Activated naive CD8-positive, alpha-beta T cell treated with anti-CD3 and anti-CD28 coated beads, Interleukin-2, amount 50 U/mL, for 24 hours (primary cell): ENCODE data around the gene POLDIP2.

Experiments used
- ATAC-seq: fragments of 150-1000 bp; cut with Tn5 transposase; one replicate; pipeline ENCODE4 v1.10.0; 2021
- DNase-seq: peaks from one replicate; pipeline ENCODE4 v3.0.0; 2021
- H3K27ac Mint-ChIP-seq: one replicate; pipeline ENCODE4 v1.8.0; 2021; ENCODE audit warnings: mild to moderate bottlenecking, mixed read lengths
- H3K27me3 Mint-ChIP-seq: one replicate; pipeline ENCODE4 v1.8.0; 2021; ENCODE audit warnings: mixed read lengths
- H3K36me3 Mint-ChIP-seq: one replicate; pipeline ENCODE4 v1.8.0; 2021; ENCODE audit warnings: low read depth, mixed read lengths
- H3K4me1 Mint-ChIP-seq: one replicate; pipeline ENCODE4 v1.8.0; 2021; ENCODE audit warnings: mixed read lengths
- H3K4me3 Mint-ChIP-seq: one replicate; pipeline ENCODE4 v1.8.0; 2021; ENCODE audit warnings: mild to moderate bottlenecking, moderate library complexity, mixed read lengths
- H3K9me3 Mint-ChIP-seq: one replicate; pipeline ENCODE4 v1.8.0; 2021; ENCODE audit warnings: mixed read lengths

The POLDIP2 gene

GRCh38 chr17:28395968-28396367 lies 38.6 kb upstream of the POLDIP2 start:
- no peaks in the 10 kb centered on the region for H3K27me3 Mint-ChIP-seq
- H3K36me3 Mint-ChIP-seq: peaks cover 15% of the 10 kb centered on the region
- ATAC-seq: no peak
- H3K27ac Mint-ChIP-seq: no peak overlapping the region
- no peaks in the 10 kb centered on the region for H3K4me1 Mint-ChIP-seq
- no peak for DNase-seq
- H3K9me3 Mint-ChIP-seq: no peaks in the 10 kb centered on the region
- H3K4me3 Mint-ChIP-seq: no peak overlapping the region

- ATAC-seq (no peak), DNase-seq (no peak)
- Mint-ChIP-seq H3K4me1 (no peaks in the 10 kb centered on the region), H3K27me3 (no peaks in the 10 kb centered on the region), H3K9me3 (no peaks in the 10 kb centered on the region), H3K27ac (no peak overlapping the region), H3K4me3 (no peak overlapping the region), H3K36me3 (peaks cover 17% of the 10 kb centered on the region)
Observed at GRCh38 chr17:28395426-28395825, 38.1 kb upstream of the POLDIP2 start.

- Mint-ChIP-seq H3K4me1 (no peaks in the 10 kb centered on the region), H3K27me3 (no peaks in the 10 kb centered on the region), H3K9me3 (no peaks in the 10 kb centered on the region), H3K36me3 (peaks cover 23% of the 10 kb centered on the region), H3K4me3 (no peak overlapping the region), H3K27ac (no peak overlapping the region)
- no peak for DNase-seq
- ATAC-seq: no peak
Observed at GRCh38 chr17:28394337-28395116, 37.2 kb upstream of the POLDIP2 start.

- Mint-ChIP-seq H3K4me1 (no peaks in the 10 kb centered on the region), H3K4me3 (no peak overlapping the region), H3K27ac (no peak overlapping the region), H3K27me3 (no peaks in the 10 kb centered on the region), H3K36me3 (peaks cover 31% of the 10 kb centered on the region), H3K9me3 (no peaks in the 10 kb centered on the region)
- no peak for ATAC-seq
- DNase-seq: no peak
Observed at GRCh38 chr17:28392491-28392890, 35.2 kb upstream of the POLDIP2 start.

- Mint-ChIP-seq H3K36me3 (peaks cover 34% of the 10 kb centered on the region), H3K4me3 (no peak overlapping the region), H3K9me3 (no peaks in the 10 kb centered on the region), H3K4me1 (no peaks in the 10 kb centered on the region), H3K27me3 (no peaks in the 10 kb centered on the region), H3K27ac (no peak overlapping the region)
- ATAC-seq (no peak), DNase-seq (no peak)
Observed at GRCh38 chr17:28391401-28391800, 34.1 kb upstream of the POLDIP2 start.

GRCh38 chr17:28390984-28391383 lies 33.7 kb upstream of the POLDIP2 start:
- ATAC-seq (no peak), DNase-seq (no peak)
- Mint-ChIP-seq H3K4me1 (peaks cover 4% of the 10 kb centered on the region), H3K9me3 (no peaks in the 10 kb centered on the region), H3K4me3 (no peak overlapping the region), H3K36me3 (peaks cover 34% of the 10 kb centered on the region), H3K27me3 (no peaks in the 10 kb centered on the region), H3K27ac (no peak overlapping the region)

- Mint-ChIP-seq H3K36me3 (peaks cover 34% of the 10 kb centered on the region), H3K9me3 (no peaks in the 10 kb centered on the region), H3K27ac (no peak overlapping the region), H3K4me3 (no peak overlapping the region), H3K27me3 (no peaks in the 10 kb centered on the region), H3K4me1 (peaks cover 7% of the 10 kb centered on the region)
- DNase-seq: no peak
- ATAC-seq: no peak
Observed at GRCh38 chr17:28390563-28390962, 33.2 kb upstream of the POLDIP2 start.

- ATAC-seq (no peak), DNase-seq (no peak)
- H3K27me3 Mint-ChIP-seq: no peaks in the 10 kb centered on the region
- H3K4me1 Mint-ChIP-seq: peaks cover 10% of the 10 kb centered on the region
- no peak overlapping the region for H3K27ac Mint-ChIP-seq
- H3K4me3 Mint-ChIP-seq: no peak overlapping the region
- no peaks in the 10 kb centered on the region for H3K9me3 Mint-ChIP-seq
- H3K36me3 Mint-ChIP-seq: peaks cover 35% of the 10 kb centered on the region
Observed at GRCh38 chr17:28390141-28390540, 32.8 kb upstream of the POLDIP2 start.

GRCh38 chr17:28388106-28388505 lies 30.8 kb upstream of the POLDIP2 start:
- DNase-seq: no peak
- Mint-ChIP-seq H3K36me3 (peaks cover 31% of the 10 kb centered on the region), H3K4me1 (peaks cover 21% of the 10 kb centered on the region), H3K9me3 (no peaks in the 10 kb centered on the region), H3K27ac (no peak overlapping the region), H3K27me3 (peaks cover 2% of the 10 kb centered on the region), H3K4me3 (no peak overlapping the region)
- no peak for ATAC-seq

GRCh38 chr17:28386391-28386790 lies 29.1 kb upstream of the POLDIP2 start:
- ATAC-seq (no peak), DNase-seq (no peak)
- Mint-ChIP-seq H3K36me3 (peaks cover 27% of the 10 kb centered on the region), H3K4me3 (no peak overlapping the region), H3K9me3 (no peaks in the 10 kb centered on the region), H3K4me1 (peaks cover 23% of the 10 kb centered on the region), H3K27me3 (peaks cover 2% of the 10 kb centered on the region), H3K27ac (no peak overlapping the region)

GRCh38 chr17:28385406-28385805 lies 28.1 kb upstream of the POLDIP2 start:
- no peak overlapping the region for H3K27ac Mint-ChIP-seq
- H3K9me3 Mint-ChIP-seq: no peaks in the 10 kb centered on the region
- peaks cover 2% of the 10 kb centered on the region for H3K27me3 Mint-ChIP-seq
- DNase-seq: peak; percentile 31
- peak overlapping the region; percentile 85 for H3K4me3 Mint-ChIP-seq
- peaks cover 24% of the 10 kb centered on the region for H3K36me3 Mint-ChIP-seq
- H3K4me1 Mint-ChIP-seq: peaks cover 25% of the 10 kb centered on the region
- peak; percentile 42 for ATAC-seq

GRCh38 chr17:28385037-28385400 lies 27.7 kb upstream of the POLDIP2 start:
- Mint-ChIP-seq H3K27ac (no peak overlapping the region), H3K4me3 (peak overlapping the region; percentile 85), H3K9me3 (no peaks in the 10 kb centered on the region)

GRCh38 chr17:28384281-28385036 lies 27.1 kb upstream of the POLDIP2 start:
- H3K27me3 Mint-ChIP-seq: peaks cover 2% of the 10 kb centered on the region
- H3K9me3 Mint-ChIP-seq: no peaks in the 10 kb centered on the region
- H3K36me3 Mint-ChIP-seq: peaks cover 22% of the 10 kb centered on the region
- peaks cover 25% of the 10 kb centered on the region for H3K4me1 Mint-ChIP-seq
- peak; percentile 88 for ATAC-seq
- peak overlapping the region; percentile 39 for H3K27ac Mint-ChIP-seq
- peak; percentile 71 for DNase-seq
- H3K4me3 Mint-ChIP-seq: peak overlapping the region; percentile 85

More at GRCh38 chr17:28385037-28385400, 27.7 kb upstream of the POLDIP2 start:
- peak; percentile 29 for ATAC-seq
- no peak for DNase-seq
- peaks cover 2% of the 10 kb centered on the region for H3K27me3 Mint-ChIP-seq
- H3K4me1 Mint-ChIP-seq: peaks cover 25% of the 10 kb centered on the region
- H3K36me3 Mint-ChIP-seq: peaks cover 23% of the 10 kb centered on the region

- Mint-ChIP-seq H3K27me3 (peaks cover 2% of the 10 kb centered on the region), H3K27ac (no peak overlapping the region), H3K4me1 (peaks cover 24% of the 10 kb centered on the region), H3K4me3 (peak overlapping the region; percentile 11), H3K36me3 (peaks cover 13% of the 10 kb centered on the region), H3K9me3 (no peaks in the 10 kb centered on the region)
- DNase-seq (peak; percentile 31), ATAC-seq (no peak)
Observed at GRCh38 chr17:28381141-28381825, 24.0 kb upstream of the POLDIP2 start.
